IPS DF 6.9 (cell line): ENCODE results near the gene KHDC4.

Source experiments
- DNase-seq: peaks from one replicate; pipeline ENCODE4 v3.0.0-alpha.2; 2013; ENCODE audit warnings: low read depth, low spot score
- H3K27ac ChIP-seq: one replicate; pipeline ENCODE4 v1.5.1; 2013; ENCODE audit warnings: low read length, control low read depth
- H3K27me3 ChIP-seq: 2 replicates; pipeline ENCODE4 v1.6.1; 2013; ENCODE audit warnings: mild to moderate bottlenecking, low read length; ENCODE audit not compliant: control insufficient read depth, insufficient read depth
- H3K36me3 ChIP-seq: 2 replicates; pipeline ENCODE4 v1.6.1; 2013; ENCODE audit warnings: low read length; ENCODE audit not compliant: control insufficient read depth, insufficient read depth
- H3K4me1 ChIP-seq: 2 replicates; pipeline ENCODE4 v1.6.1; 2013; ENCODE audit warnings: low read length; ENCODE audit not compliant: control insufficient read depth, insufficient read depth
- H3K4me3 ChIP-seq: 2 replicates; pipeline ENCODE4 v1.5.1; 2013; ENCODE audit warnings: mild to moderate bottlenecking, low read length
- H3K9me3 ChIP-seq: 2 replicates; pipeline ENCODE4 v1.6.1; 2013; ENCODE audit warnings: low read length, inconsistent platforms; ENCODE audit not compliant: control insufficient read depth, insufficient read depth
- WGBS: extraction: QIAGEN DNeasy Blood & Tissue Kit; methylation state at CpG from one replicate; pipeline ENCODE4 v1.1.7; 2013; ENCODE audit warnings: mixed read lengths, missing lambda C conversion rate; ENCODE audit not compliant: insufficient read length, insufficient coverage; 5-methylcytosine and 5-hydroxymethylcytosine counted together

KHDC4 gene

DNA sequence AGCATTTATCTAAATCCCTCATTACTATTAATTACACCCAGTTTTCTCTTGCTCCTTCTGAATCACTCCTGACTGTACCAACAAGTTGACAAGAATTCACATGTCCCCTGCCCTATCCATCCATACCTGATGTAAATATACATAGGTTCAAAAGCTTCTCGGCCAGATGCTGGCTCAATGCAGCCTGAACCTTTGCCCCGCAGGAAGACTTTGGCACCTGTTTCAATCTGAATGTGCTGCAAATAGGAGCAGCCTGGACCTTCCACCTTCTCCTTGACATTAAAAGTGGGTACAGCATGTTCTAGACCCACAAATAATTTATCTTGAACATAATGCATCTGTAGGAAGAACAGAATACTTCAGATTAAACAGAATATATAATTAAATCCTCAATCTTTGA, 8.7 kb downstream of the KHDC4 start:
- H3K27ac ChIP-seq: no peak overlapping the region
- H3K36me3 ChIP-seq: peaks cover 43% of the 10 kb centered on the region
- no peaks in the 10 kb centered on the region for H3K9me3 ChIP-seq
- no peaks in the 10 kb centered on the region for H3K27me3 ChIP-seq
- H3K4me3 ChIP-seq: no peak overlapping the region
- no peaks in the 10 kb centered on the region for H3K4me1 ChIP-seq
- DNase-seq: no peak
- no CpG with 5 or more reads among the region's 2 CpGs for WGBS

DNA sequence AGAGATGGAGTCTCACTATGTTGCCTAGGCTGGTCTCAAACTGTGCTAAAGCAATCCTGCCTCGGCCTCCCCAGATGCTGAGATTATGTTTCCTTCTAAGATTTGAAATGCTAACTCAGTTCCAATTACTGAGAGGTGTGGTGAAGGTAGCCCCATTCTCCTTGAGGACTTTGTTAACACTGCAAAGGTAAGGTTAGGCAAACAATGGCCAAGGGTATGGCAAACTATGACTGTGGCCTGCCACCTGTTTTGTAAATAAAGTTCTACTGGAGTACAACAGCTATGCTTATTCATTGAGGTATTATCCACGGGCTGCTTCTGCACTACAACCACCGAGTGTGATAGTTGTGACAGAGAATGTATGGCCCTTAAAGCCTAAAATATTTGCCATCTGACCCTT, 13.5 kb downstream of the KHDC4 start:
- no peaks in the 10 kb centered on the region for H3K27me3 ChIP-seq
- no peaks in the 10 kb centered on the region for H3K9me3 ChIP-seq
- H3K27ac ChIP-seq: no peak overlapping the region
- no peak for DNase-seq
- no peak overlapping the region for H3K4me3 ChIP-seq
- H3K4me1 ChIP-seq: no peaks in the 10 kb centered on the region
- peaks cover 34% of the 10 kb centered on the region; the same call in 1 of the 2 replicates for H3K36me3 ChIP-seq
- no CpG with 5 or more reads among the region's 3 CpGs for WGBS

- no CpG with 5 or more reads among the region's 2 CpGs for WGBS
- Histone ChIP-seq H3K27ac (no peak overlapping the region), H3K36me3 (peaks cover 34% of the 10 kb centered on the region), H3K9me3 (no peaks in the 10 kb centered on the region), H3K4me1 (no peaks in the 10 kb centered on the region), H3K27me3 (no peaks in the 10 kb centered on the region), H3K4me3 (no peak overlapping the region)
- DNase-seq: no peak
These were observed 14.4 kb downstream of the KHDC4 start for GRCh38 chr1:155919801-155920200.

DNA sequence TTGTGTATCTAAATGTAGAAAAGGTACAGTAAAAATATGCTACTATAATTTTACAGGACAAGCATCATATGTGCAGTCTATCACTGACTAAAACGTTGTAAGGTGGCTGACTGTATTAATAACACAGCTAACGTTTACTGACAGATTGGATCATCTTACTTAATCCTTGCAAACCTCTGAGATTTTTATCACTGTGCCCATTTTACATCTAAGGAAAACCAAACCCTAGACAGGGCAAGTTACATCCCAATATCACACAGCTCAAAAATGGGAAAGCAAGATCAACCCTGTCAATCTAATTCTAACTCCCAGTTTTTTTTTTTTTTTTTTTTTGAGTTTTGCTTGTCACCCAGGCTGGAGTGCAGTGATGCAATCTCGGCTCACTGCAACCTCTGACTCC, 15.6 kb downstream of the KHDC4 start:
- Histone ChIP-seq H3K36me3 (peaks cover 37% of the 10 kb centered on the region), H3K4me3 (no peak overlapping the region), H3K9me3 (no peaks in the 10 kb centered on the region), H3K4me1 (no peaks in the 10 kb centered on the region), H3K27me3 (no peaks in the 10 kb centered on the region), H3K27ac (no peak overlapping the region)
- no peak for DNase-seq
- no CpG with 5 or more reads among the region's 3 CpGs for WGBS

- no peak overlapping the region for H3K4me3 ChIP-seq
- DNase-seq: no peak
- no peaks in the 10 kb centered on the region for H3K27me3 ChIP-seq
- H3K4me1 ChIP-seq: no peaks in the 10 kb centered on the region
- H3K27ac ChIP-seq: no peak overlapping the region
- peaks cover 19% of the 10 kb centered on the region for H3K36me3 ChIP-seq
- WGBS: no CpG with 5 or more reads among the region's 6 CpGs
- no peaks in the 10 kb centered on the region for H3K9me3 ChIP-seq
These were observed 20.1 kb downstream of the KHDC4 start for GRCh38 chr1:155913969-155914757.

DNA sequence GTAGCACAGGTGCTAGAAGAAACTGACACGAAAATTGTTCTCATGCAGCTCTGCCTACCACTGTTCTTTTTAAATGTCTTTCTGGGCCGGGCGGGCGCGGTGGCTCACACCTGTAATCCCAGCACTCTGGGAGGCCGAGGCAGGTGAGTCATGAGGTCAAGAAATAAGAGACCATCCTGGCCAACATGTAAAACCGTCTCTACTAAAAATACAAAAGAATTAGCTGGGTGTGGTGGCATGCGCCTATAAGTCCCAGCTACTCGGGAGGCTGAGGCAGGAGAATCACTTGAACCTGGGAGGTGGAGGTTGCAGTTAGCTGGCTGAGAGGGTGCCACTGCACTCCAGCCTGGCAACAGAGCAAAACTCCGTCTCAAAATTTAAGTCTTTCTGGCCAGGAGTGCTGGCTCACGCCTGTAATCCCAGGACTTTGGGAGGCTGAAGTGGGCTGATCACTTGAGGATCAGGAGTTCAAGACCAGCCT, 22.1 kb downstream of the KHDC4 start:
- peaks cover 14% of the 10 kb centered on the region for H3K36me3 ChIP-seq
- H3K9me3 ChIP-seq: no peaks in the 10 kb centered on the region
- H3K4me3 ChIP-seq: no peak overlapping the region
- H3K27me3 ChIP-seq: no peaks in the 10 kb centered on the region
- no peaks in the 10 kb centered on the region for H3K4me1 ChIP-seq
- no peak for DNase-seq
- whole genome bisulfite sequencing: no CpG with 5 or more reads among the region's 11 CpGs
- H3K27ac ChIP-seq: no peak overlapping the region

DNA sequence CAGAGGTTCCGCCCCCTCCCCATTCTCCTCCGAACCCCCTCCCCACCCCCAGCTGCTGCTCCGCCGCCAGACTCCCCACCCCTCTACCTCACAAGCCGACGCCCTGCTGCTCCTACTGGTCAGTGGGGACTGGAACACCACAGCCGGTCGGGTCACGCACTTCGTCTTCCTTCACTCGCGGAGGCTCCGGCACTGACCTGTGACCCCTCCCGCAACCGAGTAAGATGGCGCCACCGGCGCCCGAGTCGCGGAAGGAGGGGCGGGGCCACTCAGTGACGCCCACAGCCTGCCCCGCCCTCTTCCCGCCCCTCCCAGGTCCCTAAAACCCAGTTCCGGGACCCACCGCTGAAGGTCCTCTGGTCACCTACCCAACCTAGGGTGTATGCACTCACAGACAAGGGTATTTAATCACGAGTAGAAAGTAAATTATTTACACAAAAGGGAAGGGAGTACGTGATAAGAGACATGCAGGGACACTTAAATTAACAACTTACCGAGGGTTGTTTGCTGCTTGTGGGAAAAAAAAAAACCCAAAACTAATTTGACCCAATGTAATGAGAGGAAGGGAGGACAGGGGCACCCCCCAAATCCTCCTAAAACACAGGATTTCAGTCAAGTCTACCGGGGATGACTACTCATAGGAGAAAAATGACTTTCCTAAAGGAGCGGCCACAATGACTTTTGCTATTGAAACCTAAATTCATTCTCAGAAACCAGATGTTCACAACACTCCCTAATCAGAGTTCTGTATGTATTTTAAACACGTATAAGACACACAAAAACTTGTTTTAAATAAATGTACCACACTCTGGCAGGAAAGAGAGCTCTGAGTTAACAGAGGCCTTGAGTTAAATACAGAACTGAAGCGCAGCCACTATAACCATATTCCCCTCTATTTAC, 22.8 kb downstream of the KHDC4 start, which contains the start of gene RIT1:
RIT1 (minus strand) TSS at position 194 of the 900 bp plus-strand sequence. CDS start 588 bp downstream, outside the sequence.
- Histone ChIP-seq H3K9me3 (no peaks in the 10 kb centered on the region), H3K36me3 (peaks cover 14% of the 10 kb centered on the region), H3K27ac (no peak within 1 kb of the TSS), H3K27me3 (no peaks in the 10 kb centered on the region), H3K4me3 (peak within 1 kb of the TSS; percentile 98), H3K4me1 (no peaks in the 10 kb centered on the region)
- no CpG with 5 or more reads among the region's 34 CpGs for WGBS
- DNase-seq: peak; percentile 63

DNA sequence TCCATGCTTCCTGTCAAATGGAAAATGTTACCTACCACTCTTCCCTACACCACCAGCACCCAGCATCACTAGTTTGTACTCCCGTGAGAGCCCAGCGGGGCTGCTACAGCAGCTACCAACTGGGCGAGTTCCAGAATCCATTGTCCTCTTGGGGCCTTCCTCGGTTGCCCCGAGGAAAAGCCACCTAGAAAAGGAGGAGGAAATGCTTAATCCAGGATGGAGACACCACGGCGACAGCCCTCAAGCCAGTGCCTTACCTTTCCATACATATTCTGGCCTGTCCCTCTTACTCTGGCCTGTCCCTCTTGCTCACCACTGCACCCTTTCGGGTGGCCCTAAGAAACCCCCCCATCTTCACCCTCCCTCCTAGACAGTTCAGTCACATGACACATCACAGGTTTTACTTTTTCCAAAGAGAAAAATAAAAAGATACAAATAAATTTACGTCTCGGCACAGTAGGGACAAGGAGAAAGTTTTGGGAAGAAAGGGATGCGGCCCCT, 23.5 kb downstream of the KHDC4 start:
- peaks cover 12% of the 10 kb centered on the region for H3K36me3 ChIP-seq
- H3K4me3 ChIP-seq: peak overlapping the region; percentile 98; the same call in 1 of the 2 replicates
- WGBS: no CpG with 5 or more reads among the region's 11 CpGs
- no peak for DNase-seq
- H3K4me1 ChIP-seq: no peaks in the 10 kb centered on the region
- H3K9me3 ChIP-seq: no peaks in the 10 kb centered on the region
- no peak overlapping the region for H3K27ac ChIP-seq
- H3K27me3 ChIP-seq: no peaks in the 10 kb centered on the region

DNA sequence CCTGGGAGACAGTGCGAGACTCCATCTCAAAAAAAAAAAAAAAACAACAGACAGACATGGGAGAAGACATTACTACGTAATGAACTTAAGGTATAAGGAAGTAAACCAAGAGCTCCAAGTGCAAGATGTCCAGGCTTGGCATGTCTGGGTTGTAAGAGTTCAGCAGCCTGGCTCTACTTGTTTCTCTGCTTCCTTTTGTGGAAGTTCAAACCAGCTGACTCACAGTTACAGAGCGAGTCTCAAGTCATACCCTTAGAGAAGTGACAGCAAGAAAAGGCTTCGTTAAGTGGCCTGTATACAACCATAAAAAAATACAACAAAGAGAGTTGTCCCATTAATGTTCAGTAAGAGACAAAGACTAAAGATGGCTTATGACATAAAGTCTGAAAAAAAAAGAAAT, 24.3 kb downstream of the KHDC4 start:
- no peaks in the 10 kb centered on the region for H3K4me1 ChIP-seq
- DNase-seq: no peak
- no peak overlapping the region for H3K4me3 ChIP-seq
- no CpG with 5 or more reads among the region's 4 CpGs for WGBS
- no peaks in the 10 kb centered on the region for H3K9me3 ChIP-seq
- H3K27me3 ChIP-seq: no peaks in the 10 kb centered on the region
- peaks cover 8% of the 10 kb centered on the region; the same call in 1 of the 2 replicates for H3K36me3 ChIP-seq
- no peak overlapping the region for H3K27ac ChIP-seq

DNA sequence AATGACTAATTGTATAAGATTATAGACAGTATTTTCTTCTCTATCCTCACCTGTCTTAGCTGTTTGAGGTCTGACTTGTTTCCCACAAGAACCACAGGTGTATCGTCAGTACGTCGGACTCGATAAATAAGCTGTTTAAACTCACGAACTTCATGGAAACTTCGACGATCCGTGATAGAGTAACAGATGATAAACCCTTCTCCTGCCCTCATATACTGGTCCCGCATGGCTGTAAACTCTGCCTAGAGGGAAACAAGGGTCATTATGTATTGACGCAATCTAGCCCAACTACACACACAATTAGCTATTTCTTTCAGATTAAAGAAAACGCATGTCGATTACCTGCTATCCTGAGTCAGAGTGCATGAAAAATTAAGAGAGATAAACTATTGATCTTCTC, 30.0 kb downstream of the KHDC4 start:
- WGBS: no CpG with 5 or more reads among the region's 12 CpGs
- Histone ChIP-seq H3K4me1 (no peaks in the 10 kb centered on the region), H3K36me3 (peaks cover 27% of the 10 kb centered on the region; the same call in 1 of the 2 replicates), H3K27ac (no peak overlapping the region), H3K27me3 (no peaks in the 10 kb centered on the region), H3K4me3 (no peak overlapping the region), H3K9me3 (no peaks in the 10 kb centered on the region)
- DNase-seq: no peak
